Activated CD8-positive, alpha-beta T cell treated with anti-CD3 and anti-CD28 coated beads for 36 hours (primary cell): ENCODE data around the gene STUM. TPM values are rescaled to one million over a fixed set of nuclear protein-coding genes. Genes with fewer than 3 reads are reported as not detected.
"Not testable (repeated sequence)": the region's sequence is repeated elsewhere in the genome, so short reads cannot be mapped to it uniquely, and the experiment has no call there.

Experiments
- ATAC-seq: fragments of 200-7000 bp; cut with Tn5 transposase; one replicate; pipeline ENCODE4 v1.10.0; 2021; ENCODE audit warnings: mild to moderate bottlenecking, moderate library complexity
- CTCF ChIA-PET: fragments of 350-600 bp; sonication (Branson Sonifier 250); formaldehyde crosslinking; loops from one replicate; lab custom pipeline; 2021; ENCODE audit warnings: antibody characterized with exemption; lab: Charles Lee
- POLR2A ChIA-PET: fragments of 350-600 bp; sonication (Branson Sonifier 250); formaldehyde crosslinking; loops from one replicate; lab custom pipeline; 2021; ENCODE audit warnings: antibody characterized with exemption; lab: Charles Lee
- DNase-seq: peaks from one replicate; pipeline ENCODE4 v3.0.0-alpha.2; 2020
- H3K27ac Mint-ChIP-seq: one replicate; pipeline ENCODE4 v1.8.0; 2021; ENCODE audit warnings: mild to moderate bottlenecking, mixed read lengths
- H3K27me3 Mint-ChIP-seq: one replicate; pipeline ENCODE4 v1.8.0; 2021; ENCODE audit warnings: mixed read lengths
- H3K36me3 Mint-ChIP-seq: one replicate; pipeline ENCODE4 v1.8.0; 2021; ENCODE audit warnings: low read depth, mixed read lengths
- H3K4me1 Mint-ChIP-seq: one replicate; pipeline ENCODE4 v1.8.0; 2021; ENCODE audit warnings: low read depth, mixed read lengths
- H3K4me3 Mint-ChIP-seq: one replicate; pipeline ENCODE4 v1.8.0; 2021; ENCODE audit warnings: mild to moderate bottlenecking, moderate library complexity, mixed read lengths
- H3K9me3 Mint-ChIP-seq: one replicate; pipeline ENCODE4 v1.8.0; 2021; ENCODE audit warnings: mixed read lengths
- intact Hi-C: fragments of 100-400 bp; cut with micrococcal nuclease; formaldehyde crosslinking; loops from one replicate; pipeline ENCODE4 v1.10.0; 2022
- total RNA-seq, 2 experiments: library from RNA; stranded (reverse); gene quantifications; one replicate each; pipeline ENCODE4 v1.2.3, GENCODE V29; 2021
- TF ChIP-seq, protein P1 (sequence below): fragments of 200-600 bp; IDR thresholded peaks from one replicate; pipeline ENCODE4 v1.8.0; 2022; ENCODE audit warnings: antibody characterized with exemption, mild to moderate bottlenecking

STUM gene
- total RNA-seq, 2 experiments from 2014 or later, result not detected

DNA sequence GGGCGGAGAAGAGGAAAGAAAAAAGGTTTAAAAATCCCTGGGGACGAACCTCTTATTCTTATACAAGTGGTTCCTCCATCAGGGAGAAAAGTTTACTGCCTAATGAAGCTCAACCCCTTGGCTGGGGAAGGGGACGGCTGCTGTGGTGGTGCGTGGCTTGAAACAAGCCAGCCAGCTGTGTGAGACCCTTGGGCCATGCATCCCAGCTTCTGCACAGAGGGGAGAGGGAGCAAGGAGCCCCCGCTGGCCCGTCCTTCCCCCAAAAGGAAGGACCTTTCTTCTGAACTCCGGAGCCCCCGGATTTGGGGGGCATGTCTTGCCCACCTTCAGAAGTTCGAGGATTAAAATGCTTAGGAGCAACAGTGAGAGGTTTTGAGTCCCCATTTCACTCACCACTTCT, 67.3 kb downstream of the STUM start:
- DNase-seq, result no peak
- Mint-ChIP-seq H3K36me3 (no peaks in the 10 kb centered on the region), H3K9me3 (no peaks in the 10 kb centered on the region), H3K4me1 (no peaks in the 10 kb centered on the region), H3K27me3 (no peaks in the 10 kb centered on the region), H3K27ac (no peak overlapping the region), H3K4me3 (no peak overlapping the region)
- TF ChIP-seq, protein P1, sequence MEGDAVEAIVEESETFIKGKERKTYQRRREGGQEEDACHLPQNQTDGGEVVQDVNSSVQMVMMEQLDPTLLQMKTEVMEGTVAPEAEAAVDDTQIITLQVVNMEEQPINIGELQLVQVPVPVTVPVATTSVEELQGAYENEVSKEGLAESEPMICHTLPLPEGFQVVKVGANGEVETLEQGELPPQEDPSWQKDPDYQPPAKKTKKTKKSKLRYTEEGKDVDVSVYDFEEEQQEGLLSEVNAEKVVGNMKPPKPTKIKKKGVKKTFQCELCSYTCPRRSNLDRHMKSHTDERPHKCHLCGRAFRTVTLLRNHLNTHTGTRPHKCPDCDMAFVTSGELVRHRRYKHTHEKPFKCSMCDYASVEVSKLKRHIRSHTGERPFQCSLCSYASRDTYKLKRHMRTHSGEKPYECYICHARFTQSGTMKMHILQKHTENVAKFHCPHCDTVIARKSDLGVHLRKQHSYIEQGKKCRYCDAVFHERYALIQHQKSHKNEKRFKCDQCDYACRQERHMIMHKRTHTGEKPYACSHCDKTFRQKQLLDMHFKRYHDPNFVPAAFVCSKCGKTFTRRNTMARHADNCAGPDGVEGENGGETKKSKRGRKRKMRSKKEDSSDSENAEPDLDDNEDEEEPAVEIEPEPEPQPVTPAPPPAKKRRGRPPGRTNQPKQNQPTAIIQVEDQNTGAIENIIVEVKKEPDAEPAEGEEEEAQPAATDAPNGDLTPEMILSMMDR, result no peak
- CTCF ChIA-PET, result interaction anchor here (1.8 kb wide), 1 partner anchor 11 kb away, joined by 10 read pairs; no protein-coding TSS in a partner anchor
- POLR2A ChIA-PET, result no interaction called here
- ATAC-seq, result no peak
- intact Hi-C loops, result no loop called here

GRCh38 chr1:226616636-226617035, 68.1 kb downstream of the STUM start:
- TF ChIP-seq, protein P1, result no peak
- Mint-ChIP-seq H3K9me3 (no peaks in the 10 kb centered on the region), H3K36me3 (no peaks in the 10 kb centered on the region), H3K4me3 (no peak overlapping the region), H3K27ac (no peak overlapping the region), H3K27me3 (no peaks in the 10 kb centered on the region), H3K4me1 (no peaks in the 10 kb centered on the region)
- intact Hi-C loops, result no loop called here
- ATAC-seq, result no peak
- ChIA-PET POLR2A (interaction anchor here (0.6 kb wide), 1 partner anchor 10 kb away, joined by 3 read pairs; no protein-coding TSS in a partner anchor), CTCF (interaction anchor here (1.9 kb wide), 1 partner anchor 10 kb away, joined by 8 read pairs; no protein-coding TSS in a partner anchor)
- DNase-seq, result no peak

DNA sequence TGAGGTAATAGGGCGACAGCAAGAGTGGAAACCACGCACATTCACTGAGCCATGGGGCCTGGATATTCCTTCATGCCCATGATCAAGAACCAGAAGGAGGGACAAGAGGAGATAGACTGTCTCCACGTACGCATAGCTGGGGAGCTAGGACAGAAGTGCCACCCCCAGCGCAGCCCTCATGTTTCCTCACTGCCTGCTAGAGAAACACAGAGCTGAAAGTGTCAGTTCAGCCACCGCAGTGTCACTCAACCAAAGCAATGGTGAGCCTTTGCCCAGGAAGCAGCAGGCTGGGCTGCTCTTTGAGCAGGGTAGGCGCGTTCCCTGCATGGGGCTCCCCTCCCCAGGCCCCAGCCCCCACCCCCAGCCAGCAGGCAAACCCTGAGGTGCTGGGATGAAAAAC, 68.5 kb downstream of the STUM start:
- POLR2A ChIA-PET, result interaction anchor here (0.6 kb wide), 1 partner anchor 9 kb away, joined by 3 read pairs; no protein-coding TSS in a partner anchor
- Mint-ChIP-seq H3K9me3 (no peaks in the 10 kb centered on the region), H3K4me3 (no peak overlapping the region), H3K27me3 (no peaks in the 10 kb centered on the region), H3K27ac (no peak overlapping the region), H3K36me3 (no peaks in the 10 kb centered on the region), H3K4me1 (no peaks in the 10 kb centered on the region)
- ATAC-seq (no peak), DNase-seq (no peak)
- CTCF ChIA-PET, result interaction anchor here (1.9 kb wide), 1 partner anchor 9 kb away, joined by 8 read pairs; no protein-coding TSS in a partner anchor
- TF ChIP-seq, protein P1, result no peak
- intact Hi-C loops, result no loop called here

DNA sequence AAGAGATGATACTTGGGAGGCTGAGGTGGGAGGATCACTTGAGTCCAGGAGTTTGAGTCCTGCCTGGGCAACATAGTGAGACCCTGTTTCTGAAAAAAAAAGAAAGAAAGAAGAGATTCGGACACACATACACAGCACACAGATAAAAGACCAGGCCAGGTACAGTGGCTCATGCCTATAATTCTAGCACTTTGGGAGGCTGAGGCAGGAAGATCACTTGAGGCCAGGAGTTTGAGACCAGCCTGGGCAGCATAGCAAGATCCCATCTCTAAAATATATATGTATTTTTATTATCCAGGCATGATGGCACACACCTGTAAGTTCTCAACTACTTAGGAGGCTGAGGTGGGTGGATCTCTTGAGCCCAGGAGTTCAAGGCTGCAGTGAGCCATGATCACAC, 69.2 kb downstream of the STUM start:
- H3K27me3 Mint-ChIP-seq, DNase-seq, H3K36me3 Mint-ChIP-seq, H3K27ac Mint-ChIP-seq, ATAC-seq, H3K9me3 Mint-ChIP-seq, intact Hi-C loops, H3K4me3 Mint-ChIP-seq, POLR2A ChIA-PET, H3K4me1 Mint-ChIP-seq: not testable (repeated sequence)
- CTCF ChIA-PET, result interaction anchor here (1.2 to 1.9 kb wide), 2 partner anchors 9 kb away, joined by 3 to 8 read pairs; no protein-coding TSS in a partner anchor

GRCh38 chr1:226618380-226618779, 69.8 kb downstream of the STUM start:
- no peak overlapping the region for H3K27ac Mint-ChIP-seq
- ChIA-PET POLR2A (no interaction called here), CTCF (interaction anchor here (1.2 kb wide), 1 partner anchor 10 kb away, joined by 3 read pairs; no protein-coding TSS in a partner anchor)
- H3K27me3 Mint-ChIP-seq, result no peaks in the 10 kb centered on the region
- H3K9me3 Mint-ChIP-seq, result no peaks in the 10 kb centered on the region
- H3K4me1 Mint-ChIP-seq, result no peaks in the 10 kb centered on the region
- no peak overlapping the region for H3K4me3 Mint-ChIP-seq
- DNase-seq (no peak), ATAC-seq (no peak)
- no peaks in the 10 kb centered on the region for H3K36me3 Mint-ChIP-seq
- TF ChIP-seq, protein P1, result no peak
- intact Hi-C loops, result no loop called here
